ENCODE measurements around the gene NOLC1. TPM values are rescaled to one million over a fixed set of nuclear protein-coding genes. Genes with fewer than 3 reads are reported as not detected.

NOLC1 gene
- total and polyA plus RNA-seq, 2 of the 13 experiments (the other 11 are each of a cell fraction or from before 2014, with no cell fraction given): 50.6 to 81.0 TPM

GRCh38 chr10:102152545-102152890, 329 bp downstream of the NOLC1 start (continued):
- no peak for TF ChIP-seq ZNF101 (CRISPR knock-in tag; IDR thresholded peaks at IDR 0.05; ENCODE audit: borderline replicate concordance, low read depth)
- TF ChIP-seq SMAD1 (CRISPR knock-in tag; IDR thresholded peaks at IDR 0.05; ENCODE audit: borderline replicate concordance, low read depth): no peak
- TF ChIP-seq ZNF605 (CRISPR knock-in tag; IDR thresholded peaks at IDR 0.05): no peak
- TF ChIP-seq MTA3 (CRISPR knock-in tag; IDR thresholded peaks at IDR 0.05): no peak
- TF ChIP-seq LRRFIP1 (CRISPR knock-in tag; conservative IDR thresholded peaks at IDR 0.05): no peak
- TF ChIP-seq NFIC (IDR thresholded peaks at IDR 0.05; ENCODE audit: low read length): 0 out of 2 replicates have a peak, but pooled peaks have one; percentile 1
- no peak for TF ChIP-seq MED8 (CRISPR knock-in tag; IDR thresholded peaks at IDR 0.05; ENCODE audit: insufficient replicate concordance)
- peak; percentile 16 for TF ChIP-seq UBTF (CRISPR knock-in tag; IDR thresholded peaks at IDR 0.05)
- TF ChIP-seq MBNL3 (CRISPR knock-in tag; conservative IDR thresholded peaks at IDR 0.05): no peak
- TF ChIP-seq ZNF180 (CRISPR knock-in tag; IDR thresholded peaks at IDR 0.05; ENCODE audit: borderline replicate concordance, low read depth): no peak; the same call in 1 of the 2 replicates
- no peak for TF ChIP-seq ZBTB33 (CRISPR knock-in tag; IDR thresholded peaks at IDR 0.05)
- TF ChIP-seq ZNF580 (CRISPR knock-in tag; IDR thresholded peaks at IDR 0.05; ENCODE audit: borderline replicate concordance, low read depth): peak; percentile 1; the same call in 1 of the 2 replicates
- no peak for TF ChIP-seq ZHX2 (IDR thresholded peaks at IDR 0.05; ENCODE audit: low read depth)
- TF ChIP-seq ZHX2 (CRISPR knock-in tag; IDR thresholded peaks at IDR 0.05; ENCODE audit: borderline replicate concordance): no peak
- no peak for TF ChIP-seq MED13 (CRISPR knock-in tag; IDR thresholded peaks at IDR 0.05)
- 0 out of 2 replicates have a peak, but pooled peaks have one; percentile 70 for TF ChIP-seq ZNF530 (CRISPR knock-in tag; IDR thresholded peaks at IDR 0.05; ENCODE audit: low read depth)
- TF ChIP-seq ELF4 (CRISPR knock-in tag; IDR thresholded peaks at IDR 0.05; ENCODE audit: borderline replicate concordance): peak; percentile 2; the same call in 1 of the 2 replicates

Measured in HepG2 (cell line).